Neural cell (in vitro differentiated cells): ENCODE data around the gene TLE1.

Source experiments
- POLR2AphosphoS5 ChIP-seq: IDR thresholded peaks from 2 replicates; pipeline ENCODE4 v1.6.1; 2012
- TF ChIP-seq, protein P1 (sequence below): fragments of 450-650 bp; IDR thresholded peaks from 2 replicates; pipeline ENCODE4 v1.5.1; 2014; ENCODE audit warnings: antibody characterized with exemption, mild to moderate bottlenecking, moderate library complexity; ENCODE audit not compliant: poor library complexity, severe bottlenecking
- TF ChIP-seq, protein P2 (sequence below): IDR thresholded peaks from 2 replicates; pipeline ENCODE4 v1.6.1; 2012; ENCODE audit warnings: borderline replicate concordance

DNA sequence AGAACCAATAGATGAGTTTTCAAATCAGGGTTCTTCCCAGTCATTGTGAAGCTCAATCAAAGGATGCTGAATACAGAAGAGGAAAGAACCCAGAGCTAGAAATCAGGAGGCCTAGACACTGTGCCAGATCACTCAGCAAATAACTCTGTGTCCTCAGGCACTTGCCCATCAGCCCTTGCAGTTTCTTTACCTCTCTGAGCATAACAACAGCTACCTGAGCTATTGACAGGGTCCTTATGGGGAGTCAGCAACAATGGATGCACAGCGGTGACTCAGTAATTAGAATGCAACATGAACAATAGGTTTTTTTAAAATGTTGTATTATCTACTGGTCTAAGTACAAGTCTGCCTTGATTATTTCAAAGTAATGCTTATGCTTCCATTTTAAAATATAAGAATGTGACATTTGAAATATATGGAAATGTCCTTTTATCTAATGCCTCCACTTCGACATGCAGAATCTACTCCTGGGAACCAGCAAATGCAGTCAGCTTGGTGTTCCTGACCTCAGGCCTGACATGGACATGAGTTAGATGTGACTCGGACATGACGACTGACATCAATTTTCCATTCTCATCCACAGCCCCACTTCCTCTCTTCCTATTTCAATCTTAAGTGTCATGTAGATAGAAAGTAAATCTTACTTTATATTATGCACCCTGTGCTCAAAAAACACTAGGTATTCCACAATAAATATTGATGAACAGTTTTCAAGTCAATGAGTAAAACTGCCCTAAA, 155.0 kb downstream of the TLE1 start:
- TF ChIP-seq, protein P1, sequence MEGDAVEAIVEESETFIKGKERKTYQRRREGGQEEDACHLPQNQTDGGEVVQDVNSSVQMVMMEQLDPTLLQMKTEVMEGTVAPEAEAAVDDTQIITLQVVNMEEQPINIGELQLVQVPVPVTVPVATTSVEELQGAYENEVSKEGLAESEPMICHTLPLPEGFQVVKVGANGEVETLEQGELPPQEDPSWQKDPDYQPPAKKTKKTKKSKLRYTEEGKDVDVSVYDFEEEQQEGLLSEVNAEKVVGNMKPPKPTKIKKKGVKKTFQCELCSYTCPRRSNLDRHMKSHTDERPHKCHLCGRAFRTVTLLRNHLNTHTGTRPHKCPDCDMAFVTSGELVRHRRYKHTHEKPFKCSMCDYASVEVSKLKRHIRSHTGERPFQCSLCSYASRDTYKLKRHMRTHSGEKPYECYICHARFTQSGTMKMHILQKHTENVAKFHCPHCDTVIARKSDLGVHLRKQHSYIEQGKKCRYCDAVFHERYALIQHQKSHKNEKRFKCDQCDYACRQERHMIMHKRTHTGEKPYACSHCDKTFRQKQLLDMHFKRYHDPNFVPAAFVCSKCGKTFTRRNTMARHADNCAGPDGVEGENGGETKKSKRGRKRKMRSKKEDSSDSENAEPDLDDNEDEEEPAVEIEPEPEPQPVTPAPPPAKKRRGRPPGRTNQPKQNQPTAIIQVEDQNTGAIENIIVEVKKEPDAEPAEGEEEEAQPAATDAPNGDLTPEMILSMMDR, result no peak
- no peak for TF ChIP-seq POLR2AphosphoS5
- TF ChIP-seq, protein P2, sequence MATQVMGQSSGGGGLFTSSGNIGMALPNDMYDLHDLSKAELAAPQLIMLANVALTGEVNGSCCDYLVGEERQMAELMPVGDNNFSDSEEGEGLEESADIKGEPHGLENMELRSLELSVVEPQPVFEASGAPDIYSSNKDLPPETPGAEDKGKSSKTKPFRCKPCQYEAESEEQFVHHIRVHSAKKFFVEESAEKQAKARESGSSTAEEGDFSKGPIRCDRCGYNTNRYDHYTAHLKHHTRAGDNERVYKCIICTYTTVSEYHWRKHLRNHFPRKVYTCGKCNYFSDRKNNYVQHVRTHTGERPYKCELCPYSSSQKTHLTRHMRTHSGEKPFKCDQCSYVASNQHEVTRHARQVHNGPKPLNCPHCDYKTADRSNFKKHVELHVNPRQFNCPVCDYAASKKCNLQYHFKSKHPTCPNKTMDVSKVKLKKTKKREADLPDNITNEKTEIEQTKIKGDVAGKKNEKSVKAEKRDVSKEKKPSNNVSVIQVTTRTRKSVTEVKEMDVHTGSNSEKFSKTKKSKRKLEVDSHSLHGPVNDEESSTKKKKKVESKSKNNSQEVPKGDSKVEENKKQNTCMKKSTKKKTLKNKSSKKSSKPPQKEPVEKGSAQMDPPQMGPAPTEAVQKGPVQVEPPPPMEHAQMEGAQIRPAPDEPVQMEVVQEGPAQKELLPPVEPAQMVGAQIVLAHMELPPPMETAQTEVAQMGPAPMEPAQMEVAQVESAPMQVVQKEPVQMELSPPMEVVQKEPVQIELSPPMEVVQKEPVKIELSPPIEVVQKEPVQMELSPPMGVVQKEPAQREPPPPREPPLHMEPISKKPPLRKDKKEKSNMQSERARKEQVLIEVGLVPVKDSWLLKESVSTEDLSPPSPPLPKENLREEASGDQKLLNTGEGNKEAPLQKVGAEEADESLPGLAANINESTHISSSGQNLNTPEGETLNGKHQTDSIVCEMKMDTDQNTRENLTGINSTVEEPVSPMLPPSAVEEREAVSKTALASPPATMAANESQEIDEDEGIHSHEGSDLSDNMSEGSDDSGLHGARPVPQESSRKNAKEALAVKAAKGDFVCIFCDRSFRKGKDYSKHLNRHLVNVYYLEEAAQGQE, result no peak
